CD14-positive monocyte (primary cell): ENCODE results near the gene DNAJC2. TPM values are rescaled to one million over a fixed set of nuclear protein-coding genes. Genes with fewer than 3 reads are reported as not detected.

Experiments used
- DNase-seq, 3 donors: peaks; one replicate each; pipeline ENCODE4 v3.0.0-alpha.2; 2011 to 2022
- H2AFZ ChIP-seq: 2 replicates; pipeline ENCODE4 v1.6.0; 2012; ENCODE audit warnings: mild to moderate bottlenecking, low read depth, low read length, inconsistent platforms; ENCODE audit not compliant: insufficient read depth, poor library complexity, severe bottlenecking
- H3K27ac ChIP-seq, 2 donors: 1 replicate in 1 of 2; 2 replicates in 1 of 2; pipeline ENCODE4 v1.5.1; 2012 to 2013; ENCODE audit warnings: low read length in 2 of 2, control low read depth in 1 of 2, inconsistent platforms in 1 of 2, low read depth in 1 of 2, mild to moderate bottlenecking in 1 of 2
- H3K27me3 ChIP-seq, 2 donors: one replicate each; pipeline versions ENCODE4 v1.6.0 to v1.6.1; 2011 to 2013; ENCODE audit warnings: low read length in 2 of 2; ENCODE audit not compliant: control insufficient read depth in 2 of 2, insufficient read depth in 2 of 2
- H3K36me3 ChIP-seq, 2 donors: replicated peaks in 1 of 2; 1 replicate in 1 of 2; 2 replicates in 1 of 2; pipeline versions ENCODE4 v1.5.1 to v1.6.1; 2012 to 2013; ENCODE audit warnings: low read length in 2 of 2, control low read depth in 1 of 2, inconsistent platforms in 1 of 2, mild to moderate bottlenecking in 1 of 2; ENCODE audit not compliant: insufficient read depth in 2 of 2, control insufficient read depth in 1 of 2
- H3K4me1 ChIP-seq, 2 donors: 1 replicate in 1 of 2; 2 replicates in 1 of 2; pipeline versions ENCODE4 v1.5.1 to v1.6.1; 2012 to 2013; ENCODE audit warnings: low read length in 2 of 2, control low read depth in 1 of 2, inconsistent platforms in 1 of 2, mild to moderate bottlenecking in 1 of 2, moderate library complexity in 1 of 2; ENCODE audit not compliant: insufficient read depth in 2 of 2, control insufficient read depth in 1 of 2
- H3K4me2 ChIP-seq: replicated peaks from 2 replicates; pipeline ENCODE3; 2012; ENCODE audit warnings: low read length, moderate library complexity, mild to moderate bottlenecking; ENCODE audit not compliant: poor library complexity, severe bottlenecking; ENCODE audit errors: extremely low read depth
- H3K4me3 ChIP-seq, 3 experiments: fragments of 200-600 bp in 1 of 3; sonication (generic) in 1 of 3; replicated peaks in 1 of 3; 1 replicate in 2 of 3; 2 replicates in 1 of 3; pipeline ENCODE4 v1.5.1; 2011 to 2013; ENCODE audit warnings: low read length in 3 of 3, mild to moderate bottlenecking in 3 of 3, control low read depth in 2 of 3, low read depth in 2 of 3, inconsistent platforms in 1 of 3, moderate library complexity in 1 of 3
- H3K79me2 ChIP-seq: 2 replicates; pipeline ENCODE4 v1.6.0; 2012; ENCODE audit warnings: mild to moderate bottlenecking, control low read depth, inconsistent platforms, low read length, moderate library complexity; ENCODE audit not compliant: insufficient read depth
- H3K9ac ChIP-seq: 2 replicates; pipeline ENCODE4 v1.6.0; 2017; ENCODE audit warnings: low read length, mild to moderate bottlenecking; ENCODE audit not compliant: insufficient read depth, poor library complexity, severe bottlenecking
- H3K9me3 ChIP-seq, 2 donors: replicated peaks in 1 of 2; 1 replicate in 1 of 2; 2 replicates in 1 of 2; pipeline versions ENCODE4 v1.5.1 to v1.6.1; 2012 to 2013; ENCODE audit warnings: low read length in 2 of 2, control low read depth in 1 of 2; ENCODE audit not compliant: control insufficient read depth in 1 of 2, insufficient read depth in 1 of 2
- H4K20me1 ChIP-seq: 2 replicates; pipeline ENCODE4 v1.6.0; 2012; ENCODE audit warnings: mild to moderate bottlenecking, low read length, control low read depth, moderate library complexity; ENCODE audit not compliant: insufficient read depth
- H3K27ac Mint-ChIP-seq, 7 donors: one replicate each; pipeline ENCODE4 v1.8.0; 2020; ENCODE audit warnings: mild to moderate bottlenecking in 7 of 7, mixed read lengths in 7 of 7, moderate library complexity in 6 of 7, inconsistent platforms in 2 of 7
- H3K27me3 Mint-ChIP-seq, 3 donors: one replicate each; pipeline ENCODE4 v1.8.0; 2021 to 2022; ENCODE audit warnings: low read depth in 3 of 3, mild to moderate bottlenecking in 3 of 3, mixed read lengths in 3 of 3, moderate library complexity in 3 of 3, inconsistent platforms in 1 of 3
- H3K36me3 Mint-ChIP-seq, 2 donors: one replicate each; pipeline ENCODE4 v1.8.0; 2020; ENCODE audit warnings: mixed read lengths in 2 of 2, inconsistent platforms in 1 of 2, mild to moderate bottlenecking in 1 of 2
- H3K4me1 Mint-ChIP-seq: one replicate; pipeline ENCODE4 v1.8.0; 2020; ENCODE audit warnings: mild to moderate bottlenecking, mixed read lengths
- H3K4me3 Mint-ChIP-seq, 2 donors: one replicate each; pipeline ENCODE4 v1.8.0; 2020; ENCODE audit warnings: mild to moderate bottlenecking in 2 of 2, mixed read lengths in 2 of 2, moderate library complexity in 1 of 2
- H3K9me3 Mint-ChIP-seq, 7 donors: one replicate each; pipeline ENCODE4 v1.8.0; 2020 to 2022; ENCODE audit warnings: mixed read lengths in 7 of 7, mild to moderate bottlenecking in 6 of 7, moderate library complexity in 6 of 7, inconsistent platforms in 2 of 7
- WGBS: methylation state at CpG from one replicate; pipeline ENCODE4 v1.1.5; 2013; ENCODE audit warnings: missing lambda C conversion rate; ENCODE audit not compliant: insufficient coverage; 5-methylcytosine and 5-hydroxymethylcytosine counted together
- intact Hi-C, 2 donors: fragments of 100-400 bp; cut with micrococcal nuclease; formaldehyde crosslinking; loops; one replicate each; pipeline versions ENCODE4 v1.15.0 to v1.15.1; 2023
- polyA plus RNA-seq, 3 donors: library from polyadenylated mRNA; depleted of rRNA in 1 of 3; unstranded in 2 of 3; stranded (reverse) in 1 of 3; fragments of 300-500 nt in 2 of 3; fragments of >200 nt in 1 of 3; fragmentation: Illumina TruSeq in 2 of 3; gene quantifications; 1 replicate in 2 of 3; 2 replicates in 1 of 3; pipeline ENCODE4 v1.2.3, GENCODE V29; 2012 to 2021
- TF ChIP-seq, protein P1 (sequence below): fragments of 200-600 bp; IDR thresholded peaks from one replicate; pipeline ENCODE4 v1.8.0; 2022; ENCODE audit warnings: antibody characterized with exemption, mild to moderate bottlenecking

DNAJC2 gene
- polyA plus RNA-seq, 3 donors, result 5.6 to 18.6 (median 8.8) TPM

DNA sequence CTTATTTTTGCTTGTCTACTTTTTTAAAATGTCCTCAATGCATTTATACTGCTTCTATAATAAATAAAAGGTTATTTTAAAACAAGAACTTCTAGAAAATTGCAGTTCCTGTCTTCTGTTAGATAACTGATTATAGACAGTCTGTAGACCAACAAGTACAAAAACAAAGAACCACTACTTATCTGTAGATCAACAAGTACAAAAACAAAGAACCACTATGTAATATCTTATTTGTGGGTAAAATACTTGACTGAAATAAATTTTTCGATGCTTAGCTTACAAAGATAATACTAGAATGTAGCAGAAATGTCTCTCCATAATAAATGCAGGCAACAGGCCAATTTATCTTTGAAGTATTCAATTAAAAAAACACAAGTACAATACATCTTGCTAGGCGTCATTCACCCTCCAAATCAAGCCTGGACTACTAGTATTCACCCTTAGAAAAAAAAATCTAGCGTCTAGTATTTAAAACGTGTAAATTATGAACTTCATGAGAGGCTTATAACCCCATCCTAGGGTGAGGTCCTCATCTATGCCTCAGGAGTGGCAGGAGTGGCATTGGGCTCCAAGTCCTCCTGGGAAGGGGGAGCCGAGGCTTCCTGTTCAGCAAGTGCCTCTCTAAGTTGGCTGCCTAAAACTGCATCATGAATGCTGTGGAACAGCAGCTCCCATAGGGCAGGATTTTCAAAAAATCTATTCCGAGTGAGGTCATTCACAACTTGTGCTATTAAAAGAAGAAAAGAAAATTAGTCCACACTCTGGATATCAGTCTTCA lies 29.5 kb upstream of the DNAJC2 start:
- Histone ChIP-seq H3K36me3 (peaks cover 9 to 16% of the 10 kb centered on the region in 2 donors), H3K27ac (no peak overlapping the region), H2AFZ (no peak overlapping the region), H3K9ac (no peak overlapping the region), H3K4me2 (no peak overlapping the region), H4K20me1 (no peaks in the 10 kb centered on the region), H3K79me2 (no peaks in the 10 kb centered on the region), H3K4me1 (peaks cover 0 to 1% of the 10 kb centered on the region in 2 donors), H3K4me3 (no peak overlapping the region), H3K27me3 (no peaks in the 10 kb centered on the region), H3K9me3 (no peaks in the 10 kb centered on the region)
- H3K4me1 Mint-ChIP-seq, result peaks cover 2% of the 10 kb centered on the region
- TF ChIP-seq, protein P1, sequence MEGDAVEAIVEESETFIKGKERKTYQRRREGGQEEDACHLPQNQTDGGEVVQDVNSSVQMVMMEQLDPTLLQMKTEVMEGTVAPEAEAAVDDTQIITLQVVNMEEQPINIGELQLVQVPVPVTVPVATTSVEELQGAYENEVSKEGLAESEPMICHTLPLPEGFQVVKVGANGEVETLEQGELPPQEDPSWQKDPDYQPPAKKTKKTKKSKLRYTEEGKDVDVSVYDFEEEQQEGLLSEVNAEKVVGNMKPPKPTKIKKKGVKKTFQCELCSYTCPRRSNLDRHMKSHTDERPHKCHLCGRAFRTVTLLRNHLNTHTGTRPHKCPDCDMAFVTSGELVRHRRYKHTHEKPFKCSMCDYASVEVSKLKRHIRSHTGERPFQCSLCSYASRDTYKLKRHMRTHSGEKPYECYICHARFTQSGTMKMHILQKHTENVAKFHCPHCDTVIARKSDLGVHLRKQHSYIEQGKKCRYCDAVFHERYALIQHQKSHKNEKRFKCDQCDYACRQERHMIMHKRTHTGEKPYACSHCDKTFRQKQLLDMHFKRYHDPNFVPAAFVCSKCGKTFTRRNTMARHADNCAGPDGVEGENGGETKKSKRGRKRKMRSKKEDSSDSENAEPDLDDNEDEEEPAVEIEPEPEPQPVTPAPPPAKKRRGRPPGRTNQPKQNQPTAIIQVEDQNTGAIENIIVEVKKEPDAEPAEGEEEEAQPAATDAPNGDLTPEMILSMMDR, result no peak
- H3K27ac Mint-ChIP-seq, result no peak overlapping the region
- H3K9me3 Mint-ChIP-seq, result no peaks in the 10 kb centered on the region
- no peak overlapping the region for H3K4me3 Mint-ChIP-seq
- DNase-seq, result no peak
- intact Hi-C loops, result no loop called here
- peaks cover 10% of the 10 kb centered on the region in 2 donors for H3K36me3 Mint-ChIP-seq
- peaks cover 4 to 7% (median 5%) of the 10 kb centered on the region in 3 donors for H3K27me3 Mint-ChIP-seq
- 80% methylated on average over 2 of the region's 6 CpGs for WGBS

GRCh38 chr7:103369432-103369831 lies 24.9 kb upstream of the DNAJC2 start:
- H3K27me3 ChIP-seq, result no peaks in the 10 kb centered on the region
- H3K9me3 ChIP-seq, result no peaks in the 10 kb centered on the region
- DNase-seq, result no peak
- no peak overlapping the region for H3K4me3 ChIP-seq
- no peak overlapping the region for H3K27ac ChIP-seq
- WGBS, result no CpG with 5 or more reads among the region's 5 CpGs
- H3K79me2 ChIP-seq, result no peaks in the 10 kb centered on the region
- Mint-ChIP-seq H3K36me3 (peaks cover 54% of the 10 kb centered on the region in 2 donors), H3K27me3 (peaks cover 0 to 2% (median 0%) of the 10 kb centered on the region in 3 donors), H3K27ac (no peak overlapping the region), H3K4me3 (no peak overlapping the region), H3K4me1 (no peaks in the 10 kb centered on the region), H3K9me3 (no peaks in the 10 kb centered on the region)
- H4K20me1 ChIP-seq, result no peaks in the 10 kb centered on the region
- no peak overlapping the region for H2AFZ ChIP-seq
- TF ChIP-seq, protein P1, result no peak
- no peak overlapping the region for H3K9ac ChIP-seq
- no peak overlapping the region for H3K4me2 ChIP-seq
- H3K36me3 ChIP-seq, result peaks cover 55 to 63% of the 10 kb centered on the region in 2 donors
- H3K4me1 ChIP-seq, result no peaks in the 10 kb centered on the region
- intact Hi-C loops, result loop anchor here in 1 of 2 donors (10.0 kb wide), 1 partner anchor 55 kb away; no protein-coding TSS in a partner anchor
